Nephron (organoid): ENCODE results near the gene OR52H1.

Experiments used
- H3K27ac Mint-ChIP-seq, 3 experiments: 2 replicates each; pipeline ENCODE4 v1.8.0; 2020; ENCODE audit warnings: mixed read lengths in 3 of 3, mild to moderate bottlenecking in 2 of 3, moderate library complexity in 1 of 3
- H3K27me3 Mint-ChIP-seq: 2 replicates; pipeline ENCODE4 v1.8.0; 2021; ENCODE audit warnings: low read depth, mild to moderate bottlenecking, moderate library complexity, mixed read lengths
- H3K36me3 Mint-ChIP-seq: 2 replicates; pipeline ENCODE4 v1.8.0; 2020; ENCODE audit warnings: low read depth, mixed read lengths
- H3K4me1 Mint-ChIP-seq: 2 replicates; pipeline ENCODE4 v1.8.0; 2020; ENCODE audit warnings: mixed read lengths
- H3K4me3 Mint-ChIP-seq, 3 experiments: 2 replicates each; pipeline ENCODE4 v1.8.0; 2020; ENCODE audit warnings: mild to moderate bottlenecking in 3 of 3, mixed read lengths in 3 of 3, moderate library complexity in 2 of 3
- H3K9me3 Mint-ChIP-seq: 2 replicates; pipeline ENCODE4 v1.8.0; 2020; ENCODE audit warnings: mixed read lengths
- CTCF ChIP-seq, 3 experiments: fragments of 200-600 bp; sonication (generic); IDR thresholded peaks; one replicate each; pipeline ENCODE4 v1.5.0; 2021; ENCODE audit warnings: antibody characterized with exemption in 3 of 3; ENCODE audit not compliant: unreplicated experiment in 3 of 3

OR52H1 gene

GRCh38 chr11:5524756-5525155 is 23.6 kb downstream of the OR52H1 start:
- Mint-ChIP-seq H3K4me3 (no peak overlapping the region), H3K27me3 (peaks cover 12% of the 10 kb centered on the region), H3K27ac (no peak overlapping the region), H3K9me3 (no peaks in the 10 kb centered on the region), H3K4me1 (peaks cover 16% of the 10 kb centered on the region), H3K36me3 (no peaks in the 10 kb centered on the region)
- TF ChIP-seq CTCF (IDR thresholded peaks at IDR 0.05; ENCODE audit: unreplicated experiment in 3 of 3), result no peak

GRCh38 chr11:5522308-5522707 is 26.0 kb downstream of the OR52H1 start:
- Mint-ChIP-seq H3K27me3 (peaks cover 12% of the 10 kb centered on the region), H3K27ac (no peak overlapping the region), H3K36me3 (no peaks in the 10 kb centered on the region), H3K4me1 (peaks cover 6% of the 10 kb centered on the region), H3K9me3 (no peaks in the 10 kb centered on the region), H3K4me3 (no peak overlapping the region)
- no peak for TF ChIP-seq CTCF (IDR thresholded peaks at IDR 0.05; ENCODE audit: unreplicated experiment in 3 of 3)

- no peaks in the 10 kb centered on the region for H3K9me3 Mint-ChIP-seq
- no peaks in the 10 kb centered on the region for H3K36me3 Mint-ChIP-seq
- H3K4me1 Mint-ChIP-seq, result peaks cover 6% of the 10 kb centered on the region
- no peak overlapping the region for H3K4me3 Mint-ChIP-seq
- peaks cover 12% of the 10 kb centered on the region for H3K27me3 Mint-ChIP-seq
- no peak for TF ChIP-seq CTCF (IDR thresholded peaks at IDR 0.05; ENCODE audit: unreplicated experiment in 3 of 3)
- H3K27ac Mint-ChIP-seq, result no peak overlapping the region
Observed at GRCh38 chr11:5521540-5521939, 26.8 kb downstream of the OR52H1 start.

GRCh38 chr11:5516599-5516998 is 31.7 kb downstream of the OR52H1 start, which contains the start of gene UBQLNL:
TSS of gene UBQLNL (minus strand) at chr11:5516699. CDS start at chr11:5516441, 258 bp downstream.
- no peak within 1 kb of the TSS for H3K27ac Mint-ChIP-seq
- H3K4me1 Mint-ChIP-seq, result no peaks in the 10 kb centered on the region
- no peaks in the 10 kb centered on the region for H3K9me3 Mint-ChIP-seq
- no peak within 1 kb of the TSS for H3K4me3 Mint-ChIP-seq
- peaks cover 5% of the 10 kb centered on the region for H3K27me3 Mint-ChIP-seq
- TF ChIP-seq CTCF (IDR thresholded peaks at IDR 0.05; ENCODE audit: unreplicated experiment in 3 of 3), result no peak
- H3K36me3 Mint-ChIP-seq, result no peaks in the 10 kb centered on the region

GRCh38 chr11:5514841-5515240 is 33.5 kb downstream of the OR52H1 start:
- no peak overlapping the region for H3K27ac Mint-ChIP-seq
- no peaks in the 10 kb centered on the region for H3K36me3 Mint-ChIP-seq
- H3K27me3 Mint-ChIP-seq, result peaks cover 5% of the 10 kb centered on the region

More at GRCh38 chr11:5514841-5515240, 33.5 kb downstream of the OR52H1 start:
- Mint-ChIP-seq H3K9me3 (no peaks in the 10 kb centered on the region), H3K4me3 (no peak overlapping the region), H3K4me1 (no peaks in the 10 kb centered on the region)
- TF ChIP-seq CTCF (IDR thresholded peaks at IDR 0.05; ENCODE audit: unreplicated experiment in 3 of 3), result no peak
